NCI-H774 (cell line): ENCODE data around the gene ZNF320.
A peak's percentile ranks its signal among the peaks of the same experiment; 100 is the strongest.
"Not testable (repeated sequence)": the region's sequence is repeated elsewhere in the genome, so short reads cannot be mapped to it uniquely, and the experiment has no call there.

Source experiments
- DNase-seq: peaks from one replicate; lab custom pipeline; 2025; lab: John Stamatoyannopoulos, UW

The ZNF320 gene

GRCh38 chr19:52897138-52897935 lies at the start of gene ZNF320:
TSS of gene ZNF320 (minus strand) at chr19:52897635. CDS start at chr19:52890255, 7,380 bp downstream.
- DNase-seq = peak; percentile 88

GRCh38 chr19:52946322-52947310 lies 49.2 kb upstream of the ZNF320 start:
- no peak for DNase-seq

DNA sequence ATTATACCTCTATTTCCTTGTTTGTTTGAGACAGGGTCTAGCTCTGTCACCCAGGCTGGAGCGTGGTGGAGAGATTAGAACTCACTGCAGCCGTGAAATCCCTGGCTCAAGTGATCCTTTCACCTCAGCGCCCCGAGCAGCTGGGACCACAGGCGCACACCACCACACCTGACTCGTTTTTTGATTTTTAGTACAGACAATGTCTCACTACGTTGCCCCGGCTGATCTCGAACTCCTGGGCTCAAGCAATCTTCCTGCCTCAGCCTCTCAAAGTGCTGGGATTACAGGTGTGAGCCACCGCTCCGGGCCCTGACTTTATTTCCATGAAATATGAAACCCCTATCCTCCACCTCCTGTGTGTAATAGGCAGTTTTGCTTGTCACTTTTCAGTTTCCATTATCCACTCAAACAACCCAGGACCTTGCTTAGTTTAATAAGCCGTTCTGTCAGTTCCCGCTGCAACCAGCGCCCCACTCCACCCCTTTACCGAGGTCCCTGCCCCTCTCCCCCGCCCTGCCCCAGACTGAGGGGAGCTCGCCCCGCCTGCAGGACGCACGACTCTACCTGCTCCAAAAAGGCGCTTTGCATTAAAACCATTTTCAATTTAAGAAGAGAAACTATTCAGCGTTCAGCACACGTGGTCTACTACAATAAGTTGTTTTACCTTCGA lies 48.4 kb upstream of the ZNF320 start:
- no peak for DNase-seq

- DNase-seq = peak; percentile 12
Observed at GRCh38 chr19:52944703-52945493, 47.5 kb upstream of the ZNF320 start.

GRCh38 chr19:52943884-52944643 lies 46.6 kb upstream of the ZNF320 start:
- DNase-seq = no peak

DNA sequence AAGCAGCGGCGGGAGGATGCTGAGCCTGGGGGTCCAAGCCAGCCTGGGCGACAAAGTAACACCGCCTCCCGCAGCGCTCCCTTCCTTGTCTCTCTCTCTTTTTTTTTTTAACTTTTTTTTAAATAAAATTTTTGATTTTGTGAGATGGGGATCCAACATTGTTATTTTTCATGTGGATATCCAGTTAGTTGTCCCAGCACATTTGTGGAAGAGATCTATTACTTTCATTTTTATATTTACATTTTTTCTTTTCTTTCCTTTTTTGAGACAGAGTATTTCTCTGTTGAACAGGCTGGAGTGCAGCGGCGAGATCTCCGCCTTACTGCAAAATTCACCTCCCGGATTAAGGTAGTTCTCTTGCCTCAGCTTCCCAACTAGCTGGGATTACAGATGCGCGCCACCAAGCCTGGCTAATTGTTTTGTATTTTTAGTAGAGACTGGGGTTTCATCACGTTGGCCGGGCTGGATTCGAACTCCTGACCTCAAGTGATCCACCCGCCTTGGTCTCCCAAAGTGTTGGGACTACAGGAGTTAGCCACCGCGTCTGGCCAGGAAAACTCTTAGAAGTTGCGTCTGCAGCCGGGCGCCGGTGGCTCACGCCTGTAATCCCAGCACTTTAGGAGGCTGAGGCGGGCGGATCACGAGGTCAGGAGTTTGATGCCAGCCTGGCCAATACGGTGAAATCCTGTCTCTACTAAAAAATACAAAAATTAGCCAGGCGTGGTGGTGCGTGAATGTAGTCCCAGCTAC lies 45.9 kb upstream of the ZNF320 start:
- no peak for DNase-seq

DNA sequence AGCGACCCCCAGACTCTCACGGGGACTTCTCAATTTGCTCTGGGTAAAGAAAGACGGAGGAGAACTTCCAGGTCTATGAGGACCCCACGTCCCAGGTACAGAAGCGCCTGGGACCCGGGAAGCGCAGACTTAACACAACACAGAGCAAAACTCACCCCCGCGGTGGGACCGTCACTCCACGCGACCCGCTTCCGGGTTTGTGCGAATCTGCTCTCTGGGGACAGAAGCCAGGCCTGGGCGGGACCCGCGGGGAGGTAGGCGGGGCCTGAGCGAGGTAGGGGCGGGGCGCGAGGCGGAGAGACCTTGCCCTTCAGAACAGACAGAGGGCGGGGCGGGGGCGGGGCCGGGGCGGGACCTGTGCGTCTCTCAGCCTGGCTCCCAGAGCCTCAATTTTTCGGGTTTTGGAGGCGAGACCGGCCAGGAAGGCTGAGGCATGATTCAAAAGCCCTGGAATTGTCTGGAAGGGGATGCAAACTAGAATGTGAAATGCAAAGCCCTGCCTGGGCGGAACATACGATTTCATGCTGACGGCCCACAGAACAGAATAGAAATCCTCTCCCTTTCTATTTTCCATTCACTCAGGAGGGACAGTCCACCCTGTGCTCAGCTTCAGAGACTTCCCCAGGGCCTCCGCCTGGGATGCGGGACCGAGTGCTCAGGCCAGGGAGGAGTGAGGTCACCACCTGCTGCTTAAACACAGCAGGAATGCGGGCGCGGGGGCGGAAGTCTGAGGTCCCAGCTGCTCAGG lies 45.1 kb upstream of the ZNF320 start:
- peak; percentile 81 for DNase-seq

DNA sequence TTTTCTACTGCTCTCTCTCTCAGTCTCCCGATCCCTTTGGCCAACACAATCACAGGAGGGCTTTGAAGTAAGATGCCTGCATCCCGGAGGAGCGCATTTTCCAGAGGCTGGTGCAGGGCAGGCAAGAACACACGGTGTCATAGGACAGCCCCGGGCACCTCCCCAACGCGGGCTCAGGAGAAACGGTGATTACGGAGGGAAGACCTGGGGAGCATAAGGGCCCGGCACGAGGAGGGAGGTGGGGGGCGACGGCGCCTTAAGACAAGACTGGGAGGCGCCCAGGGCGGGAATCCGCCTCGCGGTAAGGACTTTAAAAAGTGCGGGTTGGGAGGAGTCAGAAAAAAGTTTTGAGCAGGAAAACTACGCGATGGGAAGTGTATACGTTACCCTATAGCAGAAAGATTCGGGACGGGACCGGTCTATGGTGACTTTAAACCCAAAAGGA lies 44.5 kb upstream of the ZNF320 start:
- DNase-seq = no peak

- not testable (repeated sequence) for DNase-seq
Observed at GRCh38 chr19:52941523-52941922, 44.1 kb upstream of the ZNF320 start.

GRCh38 chr19:52940905-52941304 lies 43.5 kb upstream of the ZNF320 start:
- DNase-seq = not testable (repeated sequence)

GRCh38 chr19:52938761-52939160 lies 41.3 kb upstream of the ZNF320 start:
- DNase-seq = no peak

GRCh38 chr19:52936954-52937325 lies 39.5 kb upstream of the ZNF320 start:
- no peak for DNase-seq

GRCh38 chr19:52936151-52936953 lies 38.9 kb upstream of the ZNF320 start:
- DNase-seq = no peak

DNA sequence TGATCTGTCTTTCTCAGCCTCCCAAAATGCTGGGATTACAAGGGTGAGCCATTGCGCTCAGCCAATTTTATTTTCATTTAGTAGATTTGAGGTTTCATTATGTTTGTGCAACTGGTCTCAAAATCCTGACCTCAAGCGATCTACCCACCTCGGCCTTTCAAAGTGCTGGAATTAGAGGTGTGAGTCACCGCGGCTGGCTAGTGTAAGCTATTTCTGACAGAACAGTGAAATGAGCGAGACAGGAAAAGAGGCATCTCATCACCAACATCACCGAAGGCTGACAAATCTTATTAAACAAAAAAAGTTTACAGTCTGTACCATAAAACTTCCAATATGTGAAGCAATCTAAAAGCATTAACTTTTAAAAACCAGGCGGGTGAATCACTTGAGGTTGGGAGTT lies 38.0 kb upstream of the ZNF320 start:
- no peak for DNase-seq

DNA sequence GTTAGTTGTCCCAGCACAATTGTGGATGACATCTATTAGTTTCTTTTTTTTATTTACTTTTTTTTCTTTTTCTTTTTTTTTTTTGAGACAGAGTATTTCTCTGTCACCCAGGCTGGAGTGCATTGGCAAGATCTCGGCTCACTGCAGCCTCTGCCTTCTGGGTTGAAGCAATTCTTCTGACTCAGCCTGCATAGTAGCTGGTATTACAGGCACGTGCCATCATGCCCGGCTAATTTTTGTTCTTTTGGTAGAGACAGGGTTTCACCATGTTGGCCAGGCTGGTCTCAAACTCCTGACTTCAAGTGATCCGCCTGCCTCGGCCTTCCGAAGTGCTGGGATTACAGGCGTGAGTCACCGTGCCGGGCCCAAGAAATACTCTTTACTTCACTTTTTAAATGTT lies 27.2 kb upstream of the ZNF320 start:
- DNase-seq = not testable (repeated sequence)

GRCh38 chr19:52923778-52924593 lies 26.6 kb upstream of the ZNF320 start:
- no peak for DNase-seq
